Stimulated activated effector memory CD8-positive, alpha-beta T cell treated with anti-CD3 and anti-CD28 coated beads, Interleukin-12 subunit alpha, Interleukin-12 subunit beta, amount 100 ng/mL, for 72 hours (primary cell): ENCODE measurements around the gene SLC25A47.
"Not testable (repeated sequence)": the region's sequence is repeated elsewhere in the genome, so short reads cannot be mapped to it uniquely, and the experiment has no call there.

Experiments
- ATAC-seq: fragments of 150-1000 bp; cut with Tn5 transposase; 2 replicates; pipeline ENCODE4 v1.10.0; 2021
- DNase-seq, 2 donors: peaks; one replicate each; pipeline ENCODE4 v3.0.0; 2021 to 2022; ENCODE audit warnings: low spot score in 2 of 2
- H3K27ac Mint-ChIP-seq: one replicate; pipeline ENCODE4 v1.8.0; 2022; ENCODE audit warnings: mild to moderate bottlenecking, mixed read lengths
- H3K36me3 Mint-ChIP-seq: one replicate; pipeline ENCODE4 v1.8.0; 2022; ENCODE audit warnings: mild to moderate bottlenecking, mixed read lengths
- H3K4me1 Mint-ChIP-seq: one replicate; pipeline ENCODE4 v1.8.0; 2022; ENCODE audit warnings: mixed read lengths
- H3K4me3 Mint-ChIP-seq: one replicate; pipeline ENCODE4 v1.8.0; 2022; ENCODE audit warnings: mild to moderate bottlenecking, mixed read lengths
- H3K9me3 Mint-ChIP-seq: one replicate; pipeline ENCODE4 v1.8.0; 2022; ENCODE audit warnings: mixed read lengths

SLC25A47 gene

GRCh38 chr14:100295376-100296105, 27.6 kb upstream of the SLC25A47 start:
- no peak overlapping the region for H3K4me3 Mint-ChIP-seq
- H3K9me3 Mint-ChIP-seq, result no peaks in the 10 kb centered on the region
- H3K36me3 Mint-ChIP-seq, result peaks cover 19% of the 10 kb centered on the region
- ATAC-seq, result no peak
- H3K27ac Mint-ChIP-seq, result peak overlapping the region; percentile 37
- peaks cover 27% of the 10 kb centered on the region for H3K4me1 Mint-ChIP-seq
- DNase-seq, result no peak

- DNase-seq (no peak), ATAC-seq (no peak)
- Mint-ChIP-seq H3K9me3 (no peaks in the 10 kb centered on the region), H3K4me1 (peaks cover 27% of the 10 kb centered on the region), H3K36me3 (peaks cover 19% of the 10 kb centered on the region), H3K27ac (peak overlapping the region; percentile 37), H3K4me3 (no peak overlapping the region)
These were observed 27.0 kb upstream of the SLC25A47 start for GRCh38 chr14:100296106-100296651.

GRCh38 chr14:100296729-100297128, 26.4 kb upstream of the SLC25A47 start:
- H3K9me3 Mint-ChIP-seq, H3K4me3 Mint-ChIP-seq, DNase-seq, ATAC-seq: not testable (repeated sequence)
- peaks cover 13% of the 10 kb centered on the region for H3K36me3 Mint-ChIP-seq
- peaks cover 30% of the 10 kb centered on the region for H3K4me1 Mint-ChIP-seq
- peak overlapping the region; percentile 4 for H3K27ac Mint-ChIP-seq

- H3K27ac Mint-ChIP-seq, result peak overlapping the region; percentile 4
These were observed 25.5 kb upstream of the SLC25A47 start for GRCh38 chr14:100297320-100298300.

GRCh38 chr14:100298551-100299237, 24.4 kb upstream of the SLC25A47 start:
- no peaks in the 10 kb centered on the region for H3K9me3 Mint-ChIP-seq
- H3K4me3 Mint-ChIP-seq, result no peak overlapping the region
- peaks cover 24% of the 10 kb centered on the region for H3K36me3 Mint-ChIP-seq
- H3K4me1 Mint-ChIP-seq, result peaks cover 45% of the 10 kb centered on the region
- DNase-seq (no peak), ATAC-seq (no peak)
- peak overlapping the region; percentile 4 for H3K27ac Mint-ChIP-seq

More at GRCh38 chr14:100297320-100298300, 25.5 kb upstream of the SLC25A47 start:
- no peak for ATAC-seq
- Mint-ChIP-seq H3K36me3 (peaks cover 15% of the 10 kb centered on the region), H3K9me3 (no peaks in the 10 kb centered on the region), H3K4me1 (peaks cover 34% of the 10 kb centered on the region), H3K4me3 (no peak overlapping the region)
- DNase-seq, result no peak

- Mint-ChIP-seq H3K4me1 (peaks cover 48% of the 10 kb centered on the region), H3K4me3 (no peak overlapping the region)
These were observed 23.9 kb upstream of the SLC25A47 start for GRCh38 chr14:100299238-100299560.

GRCh38 chr14:100302616-100303015, 20.5 kb upstream of the SLC25A47 start:
- Mint-ChIP-seq H3K4me3 (no peak overlapping the region), H3K4me1 (peaks cover 53% of the 10 kb centered on the region), H3K27ac (no peak overlapping the region), H3K9me3 (no peaks in the 10 kb centered on the region), H3K36me3 (peaks cover 30% of the 10 kb centered on the region)
- DNase-seq (no peak), ATAC-seq (no peak)

More at GRCh38 chr14:100299238-100299560, 23.9 kb upstream of the SLC25A47 start:
- ATAC-seq (no peak), DNase-seq (no peak)
- Mint-ChIP-seq H3K27ac (peak overlapping the region; percentile 4), H3K9me3 (no peaks in the 10 kb centered on the region), H3K36me3 (peaks cover 24% of the 10 kb centered on the region)

GRCh38 chr14:100303179-100303578, 20.0 kb upstream of the SLC25A47 start:
- ATAC-seq (no peak), DNase-seq (no peak)
- Mint-ChIP-seq H3K9me3 (no peaks in the 10 kb centered on the region), H3K4me1 (peaks cover 53% of the 10 kb centered on the region), H3K27ac (peak overlapping the region; percentile 79), H3K4me3 (no peak overlapping the region), H3K36me3 (peaks cover 25% of the 10 kb centered on the region)

GRCh38 chr14:100303925-100304324, 19.2 kb upstream of the SLC25A47 start:
- peak overlapping the region; percentile 79 for H3K27ac Mint-ChIP-seq
- peak overlapping the region; percentile 83 for H3K4me3 Mint-ChIP-seq
- DNase-seq (no peak), ATAC-seq (no peak)
- no peaks in the 10 kb centered on the region for H3K9me3 Mint-ChIP-seq
- peaks cover 56% of the 10 kb centered on the region for H3K4me1 Mint-ChIP-seq
- H3K36me3 Mint-ChIP-seq, result peaks cover 24% of the 10 kb centered on the region

GRCh38 chr14:100304825-100305323, 18.3 kb upstream of the SLC25A47 start:
- peaks cover 49% of the 10 kb centered on the region for H3K4me1 Mint-ChIP-seq

GRCh38 chr14:100305324-100306100, 17.6 kb upstream of the SLC25A47 start:
- H3K36me3 Mint-ChIP-seq, result peaks cover 24% of the 10 kb centered on the region
- peaks cover 49% of the 10 kb centered on the region for H3K4me1 Mint-ChIP-seq
- no peaks in the 10 kb centered on the region for H3K9me3 Mint-ChIP-seq
- H3K27ac Mint-ChIP-seq, result peak overlapping the region; percentile 80
- H3K4me3 Mint-ChIP-seq, result peak overlapping the region; percentile 83
- peak; percentile 55 for ATAC-seq
- peak in 1 of 2 donors; percentile 38 for DNase-seq

More at GRCh38 chr14:100304825-100305323, 18.3 kb upstream of the SLC25A47 start:
- DNase-seq, result no peak
- H3K9me3 Mint-ChIP-seq, result no peaks in the 10 kb centered on the region
- ATAC-seq, result no peak
- H3K36me3 Mint-ChIP-seq, result peaks cover 24% of the 10 kb centered on the region
- peak overlapping the region; percentile 83 for H3K4me3 Mint-ChIP-seq
- peak overlapping the region; percentile 80 for H3K27ac Mint-ChIP-seq

- H3K4me3 Mint-ChIP-seq, result peak within 1 kb of the TSS; percentile 83
- no peaks in the 10 kb centered on the region for H3K9me3 Mint-ChIP-seq
- H3K36me3 Mint-ChIP-seq, result peaks cover 24% of the 10 kb centered on the region
- peak; percentile 84 to 87 for DNase-seq
- H3K4me1 Mint-ChIP-seq, result peaks cover 49% of the 10 kb centered on the region
- peak; percentile 91 for ATAC-seq
- H3K27ac Mint-ChIP-seq, result peak within 1 kb of the TSS; percentile 80
These were observed 16.8 kb upstream of the SLC25A47 start, which contains the start of gene SLC25A29 for GRCh38 chr14:100306101-100306997. Gene SLC25A29, minus strand, starts transcription at chr14:100306444. Its CDS starts 212 bp downstream, at chr14:100306232.
